Measurements from ENCODE around the gene DOCK6. TPM values are rescaled to one million over a fixed set of nuclear protein-coding genes. Genes with fewer than 3 reads are reported as not detected.

DOCK6 gene
- total RNA-seq, 1 experiment from 2014 or later, result 82.4 TPM

DNA sequence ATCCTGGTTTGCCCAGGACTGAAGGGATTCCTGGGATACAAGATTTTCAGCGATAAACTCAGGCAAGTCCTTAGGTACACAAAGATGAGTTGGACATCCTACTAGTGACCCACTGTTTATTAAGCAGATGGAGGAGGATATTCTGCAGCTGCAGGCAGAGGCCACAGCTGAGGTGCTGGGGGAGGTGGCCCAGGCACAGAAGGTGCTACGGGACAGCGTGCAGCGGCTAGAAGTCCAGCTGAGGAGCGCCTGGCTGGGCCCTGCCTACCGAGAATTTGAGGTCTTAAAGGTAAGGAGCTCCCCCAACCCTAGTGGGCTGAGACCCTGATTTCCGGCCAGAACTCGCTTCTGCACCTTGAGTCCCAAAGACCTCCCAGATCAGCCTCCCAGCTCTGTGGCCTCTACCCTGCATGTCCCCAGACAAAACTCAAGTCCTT lies 22.3 kb downstream of the DOCK6 start:
- ChIA-PET CTCF (no interaction called here), RAD21 (ENCODE audit: low non-redundant PET in 1 of 2, low total read pairs in 2 of 2, uncharacterized antibody in 2 of 2, unreplicated experiment in 2 of 2) (no interaction called here), POLR2A (no interaction called here)
- no peak overlapping the region for H3K27ac ChIP-seq (ENCODE audit: low read depth, low read length)
- peaks cover 4 to 5% of the 10 kb centered on the region in 2 experiments; a peak in 3 of 4 replicates for H3K4me1 ChIP-seq (ENCODE audit: control insufficient read depth in 1 of 2, insufficient read depth in 2 of 2, low read length in 2 of 2)
- no peaks in the 10 kb centered on the region for H3K9me3 ChIP-seq (ENCODE audit: control insufficient read depth in 1 of 2, insufficient read depth in 1 of 2, low read depth in 1 of 2, low read length in 2 of 2)
- no peak overlapping the region for H2AFZ ChIP-seq (ENCODE audit: low read depth, low read length, poor library complexity, severe bottlenecking)
- no peak overlapping the region for H3K4me2 ChIP-seq (ENCODE audit: low read length)
- no TSS peak for BruUV-seq (replicated peaks)
- H3K4me3 ChIP-seq (replicated peaks in 1 of 2; ENCODE audit: low read depth in 1 of 2, low read length in 2 of 2), result no peak overlapping the region
- no peaks in the 10 kb centered on the region for H4K20me1 ChIP-seq (ENCODE audit: insufficient read depth)
- H3K36me3 ChIP-seq (ENCODE audit: control insufficient read depth in 1 of 2, insufficient read depth in 2 of 2, low read length in 2 of 2), result peaks cover 3% of the 10 kb centered on the region in 2 experiments; a peak in 2 of 4 replicates
- no peak overlapping the region for H3K9ac ChIP-seq (ENCODE audit: low read length)
- no peak for TF ChIP-seq EZH2 (IDR thresholded peaks at IDR 0.05)
- no peak for TF ChIP-seq CEBPB (IDR thresholded peaks at IDR 0.05; ENCODE audit: low read depth)
- TF ChIP-seq, protein P1, sequence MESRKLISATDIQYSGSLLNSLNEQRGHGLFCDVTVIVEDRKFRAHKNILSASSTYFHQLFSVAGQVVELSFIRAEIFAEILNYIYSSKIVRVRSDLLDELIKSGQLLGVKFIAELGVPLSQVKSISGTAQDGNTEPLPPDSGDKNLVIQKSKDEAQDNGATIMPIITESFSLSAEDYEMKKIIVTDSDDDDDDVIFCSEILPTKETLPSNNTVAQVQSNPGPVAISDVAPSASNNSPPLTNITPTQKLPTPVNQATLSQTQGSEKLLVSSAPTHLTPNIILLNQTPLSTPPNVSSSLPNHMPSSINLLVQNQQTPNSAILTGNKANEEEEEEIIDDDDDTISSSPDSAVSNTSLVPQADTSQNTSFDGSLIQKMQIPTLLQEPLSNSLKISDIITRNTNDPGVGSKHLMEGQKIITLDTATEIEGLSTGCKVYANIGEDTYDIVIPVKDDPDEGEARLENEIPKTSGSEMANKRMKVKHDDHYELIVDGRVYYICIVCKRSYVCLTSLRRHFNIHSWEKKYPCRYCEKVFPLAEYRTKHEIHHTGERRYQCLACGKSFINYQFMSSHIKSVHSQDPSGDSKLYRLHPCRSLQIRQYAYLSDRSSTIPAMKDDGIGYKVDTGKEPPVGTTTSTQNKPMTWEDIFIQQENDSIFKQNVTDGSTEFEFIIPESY (IDR thresholded peaks at IDR 0.05; ENCODE audit: extremely low read depth, insufficient replicate concordance, low read length), result no peak
- no peak for TF ChIP-seq SRF (IDR thresholded peaks at IDR 0.05; ENCODE audit: low read depth)
- no peak for TF ChIP-seq CTCF (IDR thresholded peaks at IDR 0.05 in 2 of 3, conservative IDR thresholded peaks at IDR 0.05 in 1 of 3; ENCODE audit: borderline replicate concordance in 1 of 3, insufficient read depth in 1 of 3, low read depth in 2 of 3, low read length in 2 of 3)
- TF ChIP-seq ZFX (IDR thresholded peaks at IDR 0.05), result no peak
- TF ChIP-seq POLR2AphosphoS5 (IDR thresholded peaks at IDR 0.05; ENCODE audit: low read depth, low read length), result no peak
- TF ChIP-seq CBX3 (IDR thresholded peaks at IDR 0.05; ENCODE audit: low read depth), result no peak
- TF ChIP-seq SP1 (IDR thresholded peaks at IDR 0.05; ENCODE audit: low read depth), result no peak
- no peak for TF ChIP-seq SIN3A (IDR thresholded peaks at IDR 0.05; ENCODE audit: low read depth)
- no peak for TF ChIP-seq EZH2phosphoT487 (IDR thresholded peaks at IDR 0.05; ENCODE audit: borderline replicate concordance)
- TF ChIP-seq EGR1 (IDR thresholded peaks at IDR 0.05; ENCODE audit: low read depth), result no peak
- TF ChIP-seq, protein P2, sequence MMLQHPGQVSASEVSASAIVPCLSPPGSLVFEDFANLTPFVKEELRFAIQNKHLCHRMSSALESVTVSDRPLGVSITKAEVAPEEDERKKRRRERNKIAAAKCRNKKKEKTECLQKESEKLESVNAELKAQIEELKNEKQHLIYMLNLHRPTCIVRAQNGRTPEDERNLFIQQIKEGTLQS (IDR thresholded peaks at IDR 0.05), result no peak
- no peak for TF ChIP-seq ZNF274 (IDR thresholded peaks at IDR 0.05; ENCODE audit: low read depth, low read length)
- TF ChIP-seq, protein P3, sequence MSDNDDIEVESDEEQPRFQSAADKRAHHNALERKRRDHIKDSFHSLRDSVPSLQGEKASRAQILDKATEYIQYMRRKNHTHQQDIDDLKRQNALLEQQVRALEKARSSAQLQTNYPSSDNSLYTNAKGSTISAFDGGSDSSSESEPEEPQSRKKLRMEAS (IDR thresholded peaks at IDR 0.05), result no peak
- TF ChIP-seq RAD21 (IDR thresholded peaks at IDR 0.05; ENCODE audit: low read depth), result no peak
- TF ChIP-seq ELF1 (IDR thresholded peaks at IDR 0.05; ENCODE audit: borderline replicate concordance, low read depth), result no peak
- no peak for TF ChIP-seq FOSL1 (IDR thresholded peaks at IDR 0.05; ENCODE audit: low read depth)
- DNase-seq (ENCODE audit: low read depth, low spot score) (no peak), ATAC-seq (no peak)
- no peaks in the 10 kb centered on the region for H3K79me2 ChIP-seq (ENCODE audit: insufficient read depth, low read length)
- intact Hi-C loops (cut with micrococcal nuclease), result no loop called here
- H3K27me3 ChIP-seq (ENCODE audit: insufficient read depth, low read length), result no peaks in the 10 kb centered on the region
- H3K9me2 ChIP-seq (ENCODE audit: insufficient read depth), result no peaks in the 10 kb centered on the region
